GM18517 (cell line): ENCODE measurements around the gene PRKAA1.

Experiments
- ATAC-seq: cut with Tn5 transposase; IDR thresholded peaks from one replicate; pipeline ENCODE4 v1.9.1; 2021; ENCODE audit warnings: mild to moderate bottlenecking, moderate library complexity; ENCODE audit not compliant: unreplicated experiment

The PRKAA1 gene

DNA sequence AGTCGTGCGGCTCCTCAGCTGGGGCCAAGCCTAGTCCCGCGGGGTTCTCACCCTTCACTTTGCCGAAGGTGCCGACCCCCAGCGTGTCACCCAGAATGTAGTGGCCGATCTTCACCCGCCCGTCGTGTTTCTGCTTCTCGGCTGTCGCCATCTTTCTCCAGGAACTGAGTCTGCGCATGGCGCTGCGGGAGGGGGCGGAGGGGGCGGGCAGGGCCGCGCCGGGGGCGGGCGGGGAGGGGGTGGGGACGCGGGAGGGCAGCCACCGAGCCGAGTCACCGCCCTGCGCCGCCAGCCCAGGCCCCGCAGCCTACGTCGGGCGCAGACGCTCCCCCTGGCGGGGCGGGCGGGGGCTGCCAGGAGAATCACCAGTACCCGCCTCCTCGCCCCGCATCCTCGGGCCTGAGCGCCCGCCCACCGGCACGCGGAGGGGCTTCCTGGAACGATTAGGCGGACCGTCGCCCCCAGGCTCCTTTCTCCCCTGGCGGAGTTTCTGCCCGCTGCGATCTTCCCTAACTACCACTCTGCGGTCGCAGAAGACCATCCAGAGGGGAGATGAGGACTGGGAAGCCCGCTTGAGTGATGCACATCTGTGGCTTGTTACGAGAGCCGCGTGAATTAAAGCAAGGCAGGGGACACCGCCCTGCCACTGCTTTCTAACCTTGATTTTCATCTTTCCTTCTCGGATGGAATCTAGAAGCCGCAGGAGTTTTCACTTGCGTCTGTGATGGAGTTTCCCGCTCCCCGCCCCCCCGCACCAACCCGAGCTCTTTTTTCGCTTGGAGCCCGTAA is at the start of gene PRKAA1:
Gene PRKAA1 (minus strand): TSS at position 363 of the 789 bp plus-strand sequence. CDS start 185 bp downstream, at position 178.
- ATAC-seq: peak; percentile 91

- no peak for ATAC-seq
Measured at GRCh38 chr5:40847525-40847924, 49.4 kb upstream of the PRKAA1 start.

- ATAC-seq: no peak
Measured at GRCh38 chr5:40846371-40846770, 48.2 kb upstream of the PRKAA1 start.

DNA sequence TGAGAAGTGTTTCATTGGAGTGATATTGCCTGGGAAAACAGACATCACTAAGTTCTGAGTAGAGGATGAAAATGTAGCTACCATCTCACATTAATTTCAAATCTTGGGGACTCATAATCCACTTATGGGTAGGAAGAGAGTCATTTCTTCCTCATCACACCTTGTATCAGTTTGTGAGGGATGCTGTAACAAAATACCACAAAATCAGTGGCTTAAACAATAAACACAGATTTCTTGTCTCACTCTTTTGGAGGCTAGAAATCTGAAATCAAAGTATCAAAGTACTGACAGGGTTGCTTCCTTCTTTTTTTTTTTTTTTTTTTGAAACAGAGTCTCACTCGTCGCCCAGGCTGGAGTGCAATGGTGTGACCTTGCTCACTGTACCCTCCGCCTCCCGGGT is 46.4 kb upstream of the PRKAA1 start:
- ATAC-seq: no peak

DNA sequence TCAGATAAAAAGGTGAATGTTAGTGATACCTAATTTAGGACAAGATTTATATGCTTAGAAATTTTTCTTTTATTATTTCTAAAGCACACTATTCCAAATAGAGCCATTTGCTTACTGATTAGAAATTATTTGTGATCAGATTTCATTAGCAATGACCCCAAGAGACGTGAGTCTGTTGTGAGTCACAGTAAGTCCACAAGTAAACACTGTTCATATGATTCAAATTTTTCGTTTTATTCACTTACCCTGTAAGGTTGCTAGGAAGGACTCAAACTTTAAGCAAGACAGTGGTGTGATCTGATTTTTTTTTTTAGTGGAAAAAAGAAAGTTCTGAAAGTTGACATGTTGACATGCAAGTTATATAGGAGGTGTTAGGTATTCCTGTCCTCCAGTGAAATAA is 44.2 kb upstream of the PRKAA1 start:
- no peak for ATAC-seq

- peak; percentile 40 for ATAC-seq
Measured at GRCh38 chr5:40841068-40841805, 43.1 kb upstream of the PRKAA1 start, which contains the start of gene CARD6. Gene CARD6, plus strand, starts transcription at chr5:40841367. Its CDS starts 16 bp downstream, at chr5:40841383.

- no peak for ATAC-seq
Measured at GRCh38 chr5:40838086-40838485, 39.9 kb upstream of the PRKAA1 start.

DNA sequence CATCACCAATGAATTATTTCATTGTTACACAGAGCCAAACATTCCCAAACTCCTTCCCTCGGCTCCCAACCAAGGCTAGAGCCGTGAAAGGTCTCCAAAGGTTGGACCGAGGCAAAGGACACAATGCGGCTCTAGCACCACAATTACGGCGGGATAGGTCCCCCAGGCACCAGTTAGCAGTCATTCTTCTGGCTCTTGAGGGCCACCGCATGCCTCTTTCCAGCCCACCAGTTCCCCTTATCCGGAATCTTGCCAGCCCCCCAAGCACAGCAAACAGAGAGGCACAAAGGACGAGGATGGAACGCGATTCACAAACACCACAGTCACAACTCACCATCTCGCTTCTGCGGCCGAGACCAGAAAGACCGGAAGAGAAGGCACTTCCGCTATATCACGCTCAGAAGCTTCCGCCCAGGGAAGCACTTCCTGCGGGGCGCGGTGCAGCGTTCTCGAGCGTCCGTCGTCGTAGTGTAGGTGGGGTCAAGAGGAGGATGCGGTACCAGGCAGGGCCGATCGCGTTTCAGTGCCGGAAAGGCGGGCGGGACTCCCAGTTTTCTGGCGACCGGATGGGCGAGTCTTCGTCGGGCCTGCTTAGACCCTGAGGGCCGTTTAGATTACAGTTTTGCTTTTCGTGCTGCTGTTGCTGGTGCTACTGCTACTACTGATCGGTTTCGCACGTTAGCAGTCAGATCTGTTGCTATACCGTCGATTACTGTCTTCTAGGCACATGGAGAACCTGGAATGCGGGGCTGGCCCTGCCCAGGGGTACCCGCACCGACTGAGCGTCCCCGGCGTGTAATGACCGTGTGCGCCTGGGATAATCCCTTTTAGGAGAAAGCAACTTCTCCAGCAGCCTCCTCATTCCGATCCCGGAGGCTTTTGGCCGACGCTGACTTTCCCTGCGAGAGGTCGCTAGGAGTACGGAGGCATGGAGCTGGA is 36.9 kb upstream of the PRKAA1 start, which contains the start of gene RPL37:
Gene RPL37 (minus strand): TSS at position 374 of the 939 bp plus-strand sequence. CDS start 37 bp downstream, at position 337.
- ATAC-seq: peak; percentile 99

DNA sequence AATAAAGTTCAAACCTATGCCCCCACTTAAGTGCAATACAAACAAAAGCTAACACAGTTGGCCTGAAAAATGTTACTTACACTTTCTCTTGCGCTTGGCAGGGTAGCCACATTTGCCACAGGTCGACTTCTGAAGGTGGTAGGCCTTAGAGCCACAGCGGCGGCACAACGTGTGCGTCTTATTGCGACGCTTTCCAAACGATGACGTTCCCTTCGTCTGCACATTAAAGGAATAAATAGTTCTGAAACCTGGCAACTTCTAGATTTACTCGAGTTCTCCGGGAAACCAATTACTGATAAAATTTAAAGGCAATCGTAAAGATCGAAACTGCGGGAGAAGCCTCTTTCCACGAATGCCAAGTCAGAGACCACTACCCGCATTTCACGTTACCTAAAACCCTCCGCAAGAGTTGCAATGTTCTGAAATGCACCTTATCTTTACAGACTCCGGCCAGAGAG is 36.2 kb upstream of the PRKAA1 start:
- no peak for ATAC-seq

DNA sequence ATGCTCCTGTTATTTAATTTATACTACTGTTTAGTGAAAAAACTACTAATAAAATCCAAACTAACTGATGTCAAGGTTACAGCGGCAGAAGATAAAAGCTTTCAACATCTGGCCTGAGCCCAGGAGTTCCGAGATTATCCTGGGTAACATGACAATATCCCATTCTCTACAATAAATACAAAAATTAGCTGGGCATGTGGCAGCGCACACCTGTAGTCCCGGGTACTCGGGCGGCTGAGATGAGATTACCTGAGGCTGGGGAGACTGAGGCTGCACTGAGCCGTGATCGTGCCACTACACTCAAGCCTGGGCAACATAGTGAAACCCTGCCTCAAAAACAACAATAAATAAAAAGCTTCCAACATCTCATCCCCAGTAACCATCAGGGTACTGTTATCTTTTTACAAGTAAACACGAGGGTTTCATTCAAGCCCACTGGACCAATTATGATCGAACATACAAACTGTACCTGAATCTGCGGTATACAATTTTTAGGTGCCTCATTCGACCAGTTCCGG is 35.6 kb upstream of the PRKAA1 start:
- no peak for ATAC-seq

- no peak for ATAC-seq
Measured at GRCh38 chr5:40832345-40832744, 34.2 kb upstream of the PRKAA1 start.

- ATAC-seq: no peak
Measured at GRCh38 chr5:40831346-40832210, 33.4 kb upstream of the PRKAA1 start.

GRCh38 chr5:40829748-40830533 is 31.8 kb upstream of the PRKAA1 start:
- no peak for ATAC-seq

DNA sequence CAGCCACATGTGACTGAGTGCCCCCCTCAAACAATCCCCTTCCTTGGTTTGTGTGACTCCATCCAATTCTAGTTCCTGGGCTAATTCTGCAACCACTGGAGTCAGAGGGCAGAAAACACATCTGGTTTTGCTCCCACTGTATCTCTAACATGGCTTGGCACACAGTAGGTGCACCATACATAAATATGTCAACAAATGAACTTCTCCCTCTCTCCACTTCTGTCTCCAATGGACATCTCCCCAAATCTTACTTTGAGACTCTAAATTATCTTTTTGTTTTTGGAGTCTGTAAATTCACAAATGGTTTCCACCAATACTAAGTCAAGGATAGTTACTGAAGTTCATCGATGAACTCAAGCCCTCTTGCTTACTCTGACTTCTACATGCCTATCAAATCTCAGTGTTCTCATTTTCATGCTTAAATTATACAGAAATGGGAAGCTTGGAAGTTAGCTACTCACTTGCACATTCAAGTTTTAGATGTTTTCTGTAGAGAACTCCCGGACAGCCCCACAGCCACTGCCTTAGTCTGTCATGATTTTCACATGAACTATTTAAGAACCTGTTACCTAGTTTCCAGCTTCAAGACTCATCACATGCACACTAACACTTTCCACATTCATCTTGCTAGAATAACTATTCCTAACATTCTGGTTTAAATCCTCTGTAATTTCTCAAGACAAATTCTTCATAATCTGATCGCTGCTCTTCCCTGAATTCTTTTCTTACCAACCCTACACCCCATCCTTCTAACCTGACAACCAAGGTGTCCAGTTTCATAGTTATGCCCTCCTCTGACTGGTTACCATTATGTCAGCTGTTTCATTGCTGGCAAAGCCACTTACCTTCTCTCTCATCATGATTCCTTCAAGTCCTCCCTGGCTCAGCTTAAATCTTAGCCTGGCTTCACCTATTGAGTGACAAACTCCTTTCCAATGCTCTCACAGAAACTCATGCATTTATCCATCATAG is 30.8 kb upstream of the PRKAA1 start:
- ATAC-seq: no peak

DNA sequence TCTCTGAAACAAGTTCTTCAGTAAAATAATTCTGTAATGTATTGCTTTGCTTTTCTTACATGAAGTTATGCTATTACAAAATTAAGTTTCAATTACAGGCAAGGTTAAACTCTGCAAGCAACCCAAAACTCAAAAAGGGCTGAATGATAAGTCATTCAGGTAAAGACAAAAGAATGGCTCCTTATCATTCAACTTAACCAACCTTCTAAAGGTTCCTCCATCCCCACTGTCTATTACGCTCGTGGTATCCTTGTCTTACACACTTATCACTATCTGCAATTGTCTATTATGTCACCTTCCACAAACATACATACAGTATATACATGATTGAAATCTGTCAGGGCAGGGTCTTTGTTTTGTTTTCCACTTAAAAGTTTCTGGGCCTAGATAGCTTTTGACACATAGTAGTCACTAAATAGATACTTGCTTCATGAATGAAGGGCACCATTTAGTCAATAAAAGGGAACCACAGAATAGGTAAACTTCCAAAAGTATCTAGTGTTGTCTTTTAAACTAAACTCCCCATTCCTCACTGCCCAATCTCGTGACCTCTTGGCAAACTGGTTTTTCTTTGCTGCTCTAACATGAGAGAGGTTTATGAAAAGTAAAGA is 30.0 kb upstream of the PRKAA1 start:
- no peak for ATAC-seq

GRCh38 chr5:40827188-40827977 is 29.2 kb upstream of the PRKAA1 start:
- no peak for ATAC-seq
